ENCODE data around the gene IDE.
"Not testable (repeated sequence)": the region's sequence is repeated elsewhere in the genome, so short reads cannot be mapped to it uniquely, and the experiment has no call there.

IDE gene

GRCh38 chr10:92413519-92413918 is 160.4 kb downstream of the IDE start:
- DNase-seq = no peak

- DNase-seq = no peak
Observed at GRCh38 chr10:92413011-92413410, 160.9 kb downstream of the IDE start.

- no peak for DNase-seq
Observed at GRCh38 chr10:92411406-92411805, 162.5 kb downstream of the IDE start.

- DNase-seq = no peak
Observed at GRCh38 chr10:92410501-92410900, 163.4 kb downstream of the IDE start.

GRCh38 chr10:92408017-92408361 is 165.9 kb downstream of the IDE start:
- no peak for DNase-seq

GRCh38 chr10:92407305-92408016 is 166.4 kb downstream of the IDE start:
- DNase-seq = no peak

GRCh38 chr10:92405419-92405924 is 168.4 kb downstream of the IDE start:
- DNase-seq = no peak

- no peak for DNase-seq
Observed at GRCh38 chr10:92404612-92405418, 169.1 kb downstream of the IDE start.

GRCh38 chr10:92402234-92402633 is 171.7 kb downstream of the IDE start:
- not testable (repeated sequence) for DNase-seq

Data from CD4-positive, alpha-beta T cell treated with Interferon alpha-2 for 1 hour (primary cell).